ENCODE data around the gene NFKBIE. TPM values are rescaled to one million over a fixed set of nuclear protein-coding genes. Genes with fewer than 3 reads are reported as not detected.

NFKBIE gene
- total and polyA plus RNA-seq, 8 donors: 2.5 to 16.9 (median 7.6) TPM

- Histone ChIP-seq H3K36me3 (no peaks in the 10 kb centered on the region), H3K4me3 (no peak overlapping the region), H3K9me3 (no peaks in the 10 kb centered on the region), H3K27ac (peak overlapping the region in 2 of 4 donors; percentile 91 to 95), H3K4me1 (peaks cover 12 to 20% (median 14%) of the 10 kb centered on the region in 3 donors), H3K27me3 (no peaks in the 10 kb centered on the region)
- DNase-seq (peak in 1 of 6 donors; percentile 15), ATAC-seq (no peak), FAIRE-seq (no peak)
- no peak for TF ChIP-seq CTCF (IDR thresholded peaks at IDR 0.05)
- intact Hi-C loops (cut with DNase I): loop anchor here in 1 of 3 donors (5.0 kb wide), 1 partner anchor 67 kb away; no protein-coding TSS in a partner anchor
- 84 to 85% methylated on average over 7 of the region's 7 CpGs for WGBS, 2 donors
These were observed 26.5 kb downstream of the NFKBIE start for GRCh38 chr6:44238687-44239350.

- H3K4me1 ChIP-seq: peaks cover 14 to 20% (median 18%) of the 10 kb centered on the region in 3 donors
- 1% methylated on average over 30 to 42 of the region's 42 CpGs for WGBS, 2 donors
- TF ChIP-seq CTCF (IDR thresholded peaks at IDR 0.05): peak; percentile 90 to 97 (median 94)
- peak overlapping the region; percentile 91 to 97 (median 96) for H3K27ac ChIP-seq
- no peaks in the 10 kb centered on the region for H3K9me3 ChIP-seq
- intact Hi-C loops (cut with DNase I): loop anchor here in 1 of 3 donors (5.0 kb wide), 1 partner anchor 66 kb away; no protein-coding TSS in a partner anchor
- peak; percentile 76 to 87 (median 82) for ATAC-seq
- H3K4me3 ChIP-seq: peak overlapping the region; percentile 10 to 58 (median 32)
- FAIRE-seq: no peak
- DNase-seq: peak; percentile 76 to 93 (median 88)
- no peaks in the 10 kb centered on the region for H3K27me3 ChIP-seq
- peaks cover 0 to 3% (median 0%) of the 10 kb centered on the region in 3 donors for H3K36me3 ChIP-seq
These were observed 27.4 kb downstream of the NFKBIE start for GRCh38 chr6:44237813-44238433.

- intact Hi-C loops (cut with DNase I): loop anchor here in 1 of 3 donors (5.0 kb wide), 1 partner anchor 65 kb away; no protein-coding TSS in a partner anchor
- peak; percentile 86 to 98 (median 96) for DNase-seq
- Histone ChIP-seq H3K36me3 (peaks cover 0 to 11% (median 3%) of the 10 kb centered on the region in 3 donors), H3K27me3 (no peaks in the 10 kb centered on the region), H3K27ac (peak overlapping the region; percentile 91 to 97 (median 96)), H3K4me3 (peak overlapping the region; percentile 10 to 58 (median 32)), H3K4me1 (peaks cover 14 to 20% (median 18%) of the 10 kb centered on the region in 3 donors), H3K9me3 (no peaks in the 10 kb centered on the region)
- WGBS, 2 donors: 7 to 8% methylated on average over 20 to 22 of the region's 22 CpGs
- FAIRE-seq: no peak
- no peak for TF ChIP-seq CTCF (IDR thresholded peaks at IDR 0.05)
- peak; percentile 92 to 95 (median 93) for ATAC-seq
These were observed 28.1 kb downstream of the NFKBIE start for GRCh38 chr6:44237021-44237812.

GRCh38 chr6:44235891-44236516, 29.3 kb downstream of the NFKBIE start:
- FAIRE-seq (no peak), DNase-seq (no peak), ATAC-seq (no peak)
- TF ChIP-seq CTCF (IDR thresholded peaks at IDR 0.05): no peak
- Histone ChIP-seq H3K27me3 (no peaks in the 10 kb centered on the region), H3K4me3 (no peak overlapping the region), H3K4me1 (peaks cover 14 to 20% (median 18%) of the 10 kb centered on the region in 3 donors), H3K27ac (peak overlapping the region in 3 of 4 donors; percentile 91 to 97 (median 95)), H3K36me3 (peaks cover 0 to 23% (median 5%) of the 10 kb centered on the region in 3 donors), H3K9me3 (no peaks in the 10 kb centered on the region)
- WGBS, 2 donors: 88 to 92% methylated on average over 6 of the region's 6 CpGs
- intact Hi-C loops (cut with DNase I): loop anchor here in 1 of 3 donors (5.0 kb wide), 1 partner anchor 64 kb away; no protein-coding TSS in a partner anchor
